Measurements from ENCODE around the gene STK11IP. TPM values are rescaled to one million over a fixed set of nuclear protein-coding genes. Genes with fewer than 3 reads are reported as not detected.

Gene STK11IP
- total RNA-seq, 2 donors from 2014 or later, result 25.4 to 42.7 TPM

DNA sequence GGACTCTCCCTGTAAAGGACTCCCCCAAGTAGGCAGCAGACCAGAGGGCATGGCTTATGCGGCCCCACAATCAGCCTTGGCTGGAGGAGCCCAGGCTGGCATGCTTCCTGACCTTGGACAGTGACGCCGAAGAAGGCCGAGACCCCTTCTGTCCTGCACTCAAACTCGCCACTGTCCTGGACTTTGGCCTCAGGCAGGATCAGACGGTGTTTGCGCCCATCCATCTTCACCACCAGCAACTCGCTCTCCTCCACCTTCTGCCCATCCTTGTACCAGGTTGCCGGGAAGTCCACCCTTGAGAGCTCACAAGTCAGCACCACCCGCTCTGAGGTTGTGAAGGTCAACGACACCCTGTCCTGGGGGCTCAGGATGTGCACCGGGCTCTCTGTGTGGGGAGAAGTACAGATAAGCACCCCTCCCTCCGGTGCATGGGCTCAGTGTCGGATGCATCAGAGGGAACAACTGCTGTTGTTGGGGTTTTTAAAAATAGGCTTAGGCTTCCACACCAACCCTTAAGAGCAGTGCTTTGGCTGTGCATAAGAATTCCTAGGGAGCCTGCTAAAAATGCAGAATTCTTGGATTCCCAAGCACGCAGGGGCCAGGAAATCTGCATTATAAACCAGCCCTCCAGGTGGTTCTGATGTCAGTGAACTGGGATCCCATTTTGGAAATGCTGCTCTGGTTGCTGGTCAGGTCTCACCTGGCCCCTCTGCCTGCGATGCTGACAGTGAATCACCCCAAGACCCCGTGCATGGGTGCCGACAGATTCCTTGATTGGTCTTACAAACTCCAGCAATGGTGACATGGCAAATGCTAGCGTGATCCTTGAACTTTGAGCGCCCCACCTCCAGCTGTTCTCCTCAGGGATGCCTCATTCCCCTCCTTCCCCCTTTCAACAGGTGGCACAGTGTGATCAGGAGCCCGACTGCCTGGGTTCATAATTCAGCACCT, 32.3 kb upstream of the STK11IP start:
- DNase-seq, result no peak
- Histone ChIP-seq H3K36me3 (no peaks in the 10 kb centered on the region), H3K9ac (ENCODE audit: low read depth in 2 of 2, low read length in 2 of 2) (no peak overlapping the region), H3K9me3 (no peaks in the 10 kb centered on the region), H3K27ac (no peak overlapping the region), H3K27me3 (no peaks in the 10 kb centered on the region), H3K4me3 (no peak overlapping the region), H3K4me1 (no peaks in the 10 kb centered on the region)
- TF ChIP-seq, protein P1, sequence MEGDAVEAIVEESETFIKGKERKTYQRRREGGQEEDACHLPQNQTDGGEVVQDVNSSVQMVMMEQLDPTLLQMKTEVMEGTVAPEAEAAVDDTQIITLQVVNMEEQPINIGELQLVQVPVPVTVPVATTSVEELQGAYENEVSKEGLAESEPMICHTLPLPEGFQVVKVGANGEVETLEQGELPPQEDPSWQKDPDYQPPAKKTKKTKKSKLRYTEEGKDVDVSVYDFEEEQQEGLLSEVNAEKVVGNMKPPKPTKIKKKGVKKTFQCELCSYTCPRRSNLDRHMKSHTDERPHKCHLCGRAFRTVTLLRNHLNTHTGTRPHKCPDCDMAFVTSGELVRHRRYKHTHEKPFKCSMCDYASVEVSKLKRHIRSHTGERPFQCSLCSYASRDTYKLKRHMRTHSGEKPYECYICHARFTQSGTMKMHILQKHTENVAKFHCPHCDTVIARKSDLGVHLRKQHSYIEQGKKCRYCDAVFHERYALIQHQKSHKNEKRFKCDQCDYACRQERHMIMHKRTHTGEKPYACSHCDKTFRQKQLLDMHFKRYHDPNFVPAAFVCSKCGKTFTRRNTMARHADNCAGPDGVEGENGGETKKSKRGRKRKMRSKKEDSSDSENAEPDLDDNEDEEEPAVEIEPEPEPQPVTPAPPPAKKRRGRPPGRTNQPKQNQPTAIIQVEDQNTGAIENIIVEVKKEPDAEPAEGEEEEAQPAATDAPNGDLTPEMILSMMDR (IDR thresholded peaks at IDR 0.05), result no peak
- intact Hi-C loops (cut with DNase I), result no loop called here

GRCh38 chr2:219566640-219567039, 31.0 kb upstream of the STK11IP start:
- Histone ChIP-seq H3K27me3 (peaks cover 8% of the 10 kb centered on the region), H3K4me1 (no peaks in the 10 kb centered on the region), H3K27ac (no peak overlapping the region), H3K4me3 (no peak overlapping the region), H3K9me3 (no peaks in the 10 kb centered on the region), H3K36me3 (no peaks in the 10 kb centered on the region), H3K9ac (ENCODE audit: low read depth in 2 of 2, low read length in 2 of 2) (no peak overlapping the region)
- TF ChIP-seq, protein P1 (IDR thresholded peaks at IDR 0.05), result no peak
- intact Hi-C loops (cut with DNase I), result no loop called here
- DNase-seq, result no peak

- TF ChIP-seq, protein P1 (IDR thresholded peaks at IDR 0.05), result no peak
- Histone ChIP-seq H3K27me3 (peaks cover 8% of the 10 kb centered on the region), H3K27ac (no peak overlapping the region), H3K9ac (ENCODE audit: low read depth in 2 of 2, low read length in 2 of 2) (no peak overlapping the region), H3K4me1 (no peaks in the 10 kb centered on the region), H3K36me3 (no peaks in the 10 kb centered on the region), H3K4me3 (no peak overlapping the region), H3K9me3 (no peaks in the 10 kb centered on the region)
- DNase-seq, result no peak
- intact Hi-C loops (cut with DNase I), result no loop called here
Observed at GRCh38 chr2:219567131-219567530, 30.5 kb upstream of the STK11IP start.

DNA sequence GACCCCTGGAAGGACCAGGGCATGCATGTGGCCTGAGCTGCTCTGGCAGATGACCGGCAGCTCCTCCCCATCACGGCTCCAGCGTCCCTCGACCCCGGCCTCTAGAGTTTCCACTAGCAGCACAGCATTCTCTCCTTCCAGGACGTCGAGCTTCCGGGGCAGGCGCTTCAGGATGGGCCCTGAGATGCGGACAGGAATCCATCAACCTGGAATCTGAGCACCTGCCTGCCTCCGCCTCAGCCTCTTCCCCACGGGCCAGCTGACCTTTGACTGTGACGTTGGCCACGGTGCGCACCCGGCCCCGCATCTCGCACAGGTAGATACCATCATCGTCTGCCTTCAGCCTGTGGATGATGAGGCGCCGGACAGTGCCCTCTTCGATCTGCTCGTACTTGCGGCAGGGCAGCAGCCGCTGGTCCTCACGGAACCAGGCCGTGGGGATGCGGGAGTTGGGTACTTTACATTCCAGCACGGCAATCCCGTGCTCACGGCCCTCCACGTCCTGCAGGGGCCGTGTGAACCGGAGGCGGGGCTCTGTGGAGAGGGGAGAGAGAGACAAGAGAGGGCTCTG, 29.8 kb upstream of the STK11IP start:
- Histone ChIP-seq H3K9ac (ENCODE audit: low read depth in 2 of 2, low read length in 2 of 2) (no peak overlapping the region), H3K4me1 (no peaks in the 10 kb centered on the region), H3K36me3 (no peaks in the 10 kb centered on the region), H3K27ac (no peak overlapping the region), H3K27me3 (peaks cover 8% of the 10 kb centered on the region), H3K9me3 (no peaks in the 10 kb centered on the region), H3K4me3 (no peak overlapping the region)
- TF ChIP-seq, protein P1 (IDR thresholded peaks at IDR 0.05), result no peak
- intact Hi-C loops (cut with DNase I), result no loop called here
- no peak for DNase-seq

- peaks cover 8% of the 10 kb centered on the region for H3K27me3 ChIP-seq
- H3K9ac ChIP-seq (ENCODE audit: low read depth in 2 of 2, low read length in 2 of 2), result no peak overlapping the region
- H3K4me1 ChIP-seq, result no peaks in the 10 kb centered on the region
- DNase-seq, result no peak
- intact Hi-C loops (cut with DNase I), result no loop called here
- no peaks in the 10 kb centered on the region for H3K9me3 ChIP-seq
- no peaks in the 10 kb centered on the region for H3K36me3 ChIP-seq
- TF ChIP-seq, protein P1 (IDR thresholded peaks at IDR 0.05), result no peak
- H3K27ac ChIP-seq, result no peak overlapping the region
- no peak overlapping the region for H3K4me3 ChIP-seq
Observed at GRCh38 chr2:219569041-219569440, 28.6 kb upstream of the STK11IP start.

Measured in colonic mucosa (tissue), 4 donors.